Activated CD8-positive, alpha-beta memory T cell treated with anti-CD3 and anti-CD28 coated beads for 24 hours (primary cell): ENCODE data around the gene ME3.

Experiments used
- DNase-seq: peaks from one replicate; pipeline ENCODE4 v3.0.0-alpha.2; 2020

ME3 gene

GRCh38 chr11:86416494-86416893 lies 255.9 kb downstream of the ME3 start:
- DNase-seq, result no peak

- DNase-seq, result no peak
These were observed 257.4 kb downstream of the ME3 start for GRCh38 chr11:86415026-86415425.

- no peak for DNase-seq
These were observed 258.4 kb downstream of the ME3 start for GRCh38 chr11:86414032-86414431.

- no peak for DNase-seq
These were observed 263.6 kb downstream of the ME3 start for GRCh38 chr11:86408845-86409244.

- no peak for DNase-seq
These were observed 269.0 kb downstream of the ME3 start for GRCh38 chr11:86403458-86403857.

GRCh38 chr11:86398106-86398505 lies 274.3 kb downstream of the ME3 start:
- DNase-seq, result no peak

- DNase-seq, result no peak
These were observed 275.1 kb downstream of the ME3 start for GRCh38 chr11:86397351-86397750.

GRCh38 chr11:86396396-86396795 lies 276.0 kb downstream of the ME3 start:
- DNase-seq, result no peak

GRCh38 chr11:86395061-86395551 lies 277.3 kb downstream of the ME3 start:
- DNase-seq, result no peak
